Activated CD4-positive, CD25-positive, alpha-beta regulatory T cell treated with anti-CD3 and anti-CD28 coated beads, Interleukin-2, amount 50 U/mL, for 16 hours (primary cell): ENCODE data around the gene DCST2.

Experiments
- DNase-seq: peaks from one replicate; pipeline ENCODE4 v3.0.0-alpha.2; 2020; ENCODE audit warnings: low read depth, low spot score

The DCST2 gene

DNA sequence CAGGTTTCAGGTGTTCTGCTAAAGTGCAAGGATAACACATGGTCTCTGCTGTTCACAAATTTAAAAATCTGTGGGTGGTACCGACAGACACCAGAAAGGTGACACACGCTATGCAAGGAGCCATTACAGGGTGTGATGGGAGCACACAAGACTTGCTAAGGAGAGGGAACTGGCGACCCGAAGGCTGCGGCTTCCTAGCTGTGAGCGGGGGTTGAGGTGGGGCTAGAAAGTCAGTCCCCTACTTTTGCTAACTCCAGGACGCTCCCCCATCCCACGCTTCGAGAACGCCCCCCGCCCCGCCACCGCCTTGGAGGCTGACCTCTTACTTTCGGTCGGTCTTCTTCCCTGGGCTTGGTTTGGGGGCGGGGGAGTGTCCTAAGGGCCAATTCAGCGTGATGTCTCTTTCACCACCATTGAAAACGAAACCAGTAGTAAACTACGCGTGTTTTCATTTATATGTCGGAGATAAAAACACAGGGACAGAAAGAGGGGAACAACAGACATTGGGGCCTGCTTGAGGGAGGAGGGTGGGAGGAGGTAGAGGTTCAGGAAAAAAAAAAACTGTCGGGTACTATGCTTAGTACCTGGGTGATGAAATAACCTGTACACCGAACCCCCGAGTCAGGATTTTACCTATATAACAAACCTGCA, 58.0 kb downstream of the DCST2 start:
- DNase-seq: no peak

DNA sequence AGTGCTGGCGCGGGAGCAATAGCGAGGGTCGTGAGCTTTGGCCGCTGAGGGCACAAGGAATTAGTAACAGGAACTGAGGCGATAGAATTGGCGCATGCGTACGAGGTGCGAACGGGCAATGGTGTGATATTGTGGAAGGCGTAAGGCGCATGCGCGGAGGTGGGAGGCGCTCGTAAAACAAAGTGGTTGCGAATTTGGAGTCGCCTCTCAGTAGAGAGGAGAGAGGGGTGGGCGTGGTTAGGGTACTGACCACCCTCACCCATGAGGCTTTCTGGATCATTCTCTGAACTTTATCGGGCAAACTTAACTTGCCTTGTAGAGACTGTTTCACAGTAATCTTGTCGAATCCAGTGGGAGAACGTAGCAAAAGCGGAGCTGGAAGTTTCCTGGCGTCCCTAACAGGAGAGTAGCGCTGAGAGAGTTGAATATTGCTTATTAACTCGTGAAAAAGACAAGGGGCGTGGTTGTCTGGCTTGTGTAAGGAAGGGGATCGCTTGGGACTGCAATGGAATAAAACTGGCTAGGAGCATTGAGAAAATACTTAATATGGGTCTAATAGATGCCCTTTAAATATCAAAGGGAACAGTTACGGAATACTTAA, 58.7 kb downstream of the DCST2 start:
- peak; percentile 94 for DNase-seq

DNA sequence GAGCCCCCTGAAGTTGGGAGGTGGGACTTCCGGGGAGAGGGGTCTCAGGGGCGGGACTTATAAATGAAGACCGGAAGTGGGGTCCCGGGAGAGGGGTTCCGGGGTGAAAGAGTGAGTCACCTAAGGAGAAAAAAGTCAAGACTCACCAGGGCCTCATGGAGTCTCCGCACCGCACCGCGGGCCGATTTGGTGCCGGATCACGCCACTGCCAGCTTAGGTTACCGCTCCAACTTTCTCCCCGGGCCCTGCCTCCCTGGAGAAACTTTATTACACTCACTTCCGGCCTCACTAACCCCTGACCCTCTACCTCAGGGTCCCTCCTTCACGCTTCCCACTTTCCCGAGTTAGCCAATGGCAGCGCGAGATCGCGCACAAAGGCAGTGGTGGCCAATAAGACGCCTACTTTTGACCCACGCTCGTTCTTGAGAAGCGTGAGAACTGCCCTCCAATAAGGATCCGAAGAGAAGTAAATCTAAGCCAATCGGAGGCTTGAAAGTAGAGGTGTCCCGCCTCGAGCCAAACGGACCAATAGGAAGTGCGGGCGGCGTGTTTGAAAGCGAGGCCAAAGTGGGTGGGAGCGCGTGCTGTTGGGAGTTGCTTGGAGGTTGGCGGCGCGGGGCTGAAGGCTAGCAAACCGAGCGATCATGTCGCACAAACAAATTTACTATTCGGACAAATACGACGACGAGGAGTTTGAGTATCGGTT, 59.3 kb downstream of the DCST2 start, which contains the start of gene CKS1B:
CKS1B (plus strand) TSS at position 580 of the 706 bp plus-strand sequence; CDS start at position 645, 65 bp downstream.
- peak; percentile 96 for DNase-seq

DNA sequence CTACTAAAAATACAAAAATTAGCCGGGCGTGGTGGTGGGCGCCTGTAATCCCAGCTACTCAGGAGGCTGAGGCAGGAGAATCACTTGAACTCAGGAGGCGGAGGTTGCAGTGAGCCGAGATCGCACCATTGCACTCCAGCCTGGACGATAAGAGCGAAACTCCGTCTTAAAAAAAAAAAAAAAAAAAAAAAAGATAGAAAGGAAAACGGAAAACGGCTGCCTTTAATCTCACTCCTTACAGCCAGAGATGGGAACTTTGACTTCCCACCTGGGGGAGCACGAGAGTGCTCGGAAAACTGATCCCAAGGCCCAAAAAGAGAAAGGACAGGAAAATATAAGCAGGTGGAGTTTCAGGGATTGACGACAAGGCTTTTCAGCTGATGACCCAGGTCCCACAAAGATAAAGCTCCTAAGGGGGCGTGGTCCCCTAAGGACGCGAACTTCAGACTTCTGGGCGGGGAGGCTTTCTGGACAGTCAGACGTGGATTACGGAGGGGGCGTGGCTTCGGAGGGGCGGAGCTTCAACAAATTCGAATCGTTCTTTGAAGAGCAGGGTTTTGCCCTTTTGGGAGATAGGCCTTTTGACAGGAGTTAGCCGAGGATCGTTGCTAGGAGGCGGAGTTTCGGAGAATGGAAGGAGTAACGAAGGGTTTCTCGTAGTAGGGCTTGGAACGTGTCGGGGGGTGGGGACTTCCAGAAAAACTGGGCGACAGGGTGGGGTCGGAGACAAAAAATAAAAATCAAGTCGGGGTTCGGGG, 60.1 kb downstream of the DCST2 start:
- DNase-seq: peak; percentile 78

DNA sequence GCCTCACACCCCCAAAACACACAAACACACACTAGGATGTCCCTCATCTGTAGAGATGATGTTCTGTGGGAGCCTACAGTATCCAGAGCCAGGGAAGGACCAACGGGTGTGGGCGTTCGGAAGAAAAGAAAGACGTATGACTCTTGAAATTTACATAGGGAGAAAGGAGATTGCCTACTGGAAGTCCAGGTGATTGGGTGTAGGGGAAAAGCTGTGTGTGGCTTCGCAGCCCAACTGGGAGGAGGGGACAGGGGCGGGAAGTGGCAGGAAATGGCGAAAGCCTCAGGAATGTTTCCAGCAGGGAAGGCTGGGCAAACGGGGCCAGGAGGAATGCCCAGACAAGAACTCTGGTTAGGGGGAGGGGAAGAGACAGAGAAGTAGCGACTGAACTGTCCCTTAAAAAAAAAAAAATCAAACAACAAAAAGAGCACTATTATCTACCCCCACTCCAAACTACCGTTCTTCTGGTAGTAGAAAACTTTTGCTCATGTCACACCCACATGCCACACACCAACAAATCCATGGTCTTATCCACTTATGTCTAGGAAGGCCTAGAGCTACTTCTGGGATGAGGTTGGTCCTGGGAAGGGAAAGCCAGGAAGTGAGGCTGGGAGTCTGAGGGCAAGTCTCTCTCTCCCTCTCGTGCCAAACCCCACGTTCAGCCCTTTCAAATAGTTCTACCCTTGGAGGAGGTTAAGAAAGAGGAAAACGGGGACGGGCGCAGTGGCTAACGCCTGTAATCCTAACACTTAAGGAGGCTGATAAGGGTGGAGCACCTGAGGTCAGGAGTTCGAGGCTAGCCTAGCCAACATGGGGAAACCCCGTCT, 60.9 kb downstream of the DCST2 start:
- DNase-seq: no peak

DNA sequence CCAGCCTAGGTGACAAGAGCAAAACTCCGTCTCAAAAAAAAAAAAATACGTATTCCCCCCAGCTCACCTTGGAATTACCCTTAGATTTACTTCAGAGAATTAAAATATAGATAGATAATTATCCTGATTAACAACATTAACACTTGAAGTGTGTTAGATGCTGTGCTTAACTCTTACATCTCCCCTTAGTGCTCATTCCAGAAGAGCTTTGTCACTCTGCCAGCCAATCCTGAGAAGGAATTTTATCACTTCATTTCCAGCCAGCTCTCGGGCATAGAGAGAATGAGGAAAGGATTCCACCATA, 61.4 kb downstream of the DCST2 start:
- no peak for DNase-seq

DNA sequence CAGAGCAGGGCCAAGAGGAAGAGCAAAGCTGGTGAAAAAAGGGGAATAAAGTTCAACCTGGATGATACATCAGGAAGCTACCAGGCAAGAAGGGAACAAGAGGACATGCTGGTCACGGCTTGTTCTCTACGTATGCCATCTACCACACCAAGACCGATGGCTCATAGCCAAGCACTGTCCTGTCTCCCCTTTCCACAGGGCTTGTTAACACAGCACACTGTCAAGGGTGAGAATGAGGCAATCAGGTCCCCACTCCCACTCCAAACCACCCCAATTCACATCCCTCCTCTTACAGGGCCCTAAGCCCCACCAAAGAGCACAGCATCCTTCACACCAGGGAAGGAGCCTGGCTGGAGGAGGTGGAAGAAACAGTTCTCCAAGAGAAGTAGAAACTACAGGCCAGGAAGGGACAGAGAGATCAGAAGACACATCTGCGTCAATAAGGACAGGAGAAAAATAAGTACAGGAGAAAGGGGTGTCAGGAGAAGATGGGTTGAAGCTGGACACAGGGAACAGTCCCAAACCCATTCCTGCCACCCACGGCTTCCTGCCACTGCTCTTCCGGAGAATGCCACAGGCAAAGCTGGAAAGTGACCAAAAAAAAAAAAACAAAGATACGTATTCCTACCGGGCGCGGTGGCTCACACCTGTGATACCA, 62.1 kb downstream of the DCST2 start:
- no peak for DNase-seq

DNA sequence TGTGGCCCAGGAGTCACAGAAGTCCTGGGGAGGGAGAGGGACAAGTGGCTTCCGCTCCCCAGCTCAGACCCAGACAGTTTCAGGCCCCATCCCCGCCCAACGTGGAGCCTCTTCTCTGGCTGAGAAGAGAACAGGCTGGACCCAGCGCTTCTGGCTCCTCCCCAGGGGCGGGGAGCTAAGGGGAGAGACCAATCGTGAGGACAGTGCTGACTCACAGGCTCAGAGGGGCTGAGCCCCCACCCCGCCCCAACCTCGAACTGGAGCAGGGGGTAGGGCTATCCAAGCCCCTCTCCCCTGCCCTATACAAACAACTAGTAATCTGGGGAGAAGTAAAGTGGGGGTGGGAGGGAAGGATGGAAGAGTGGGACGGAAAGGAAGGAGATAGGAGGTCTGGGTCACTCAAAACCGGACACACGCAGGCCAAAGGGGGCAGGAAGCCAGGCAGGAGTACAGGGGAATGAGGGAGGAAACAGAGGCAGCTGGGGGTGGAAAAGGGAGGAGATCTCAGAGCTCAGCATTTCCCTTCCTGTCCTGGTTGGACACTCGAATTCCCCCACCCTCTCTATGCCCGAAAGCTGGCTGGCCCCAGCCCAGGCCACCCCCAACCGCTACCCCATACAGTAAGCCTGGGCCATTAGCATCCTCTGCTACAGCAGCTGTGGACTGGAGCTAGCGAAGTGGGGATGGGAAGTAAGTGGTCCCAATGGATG, 62.8 kb downstream of the DCST2 start, which contains the start of gene SHC1:
SHC1 (minus strand) TSS at position 117 of the 710 bp plus-strand sequence. CDS start 221 bp downstream, outside the sequence.
- no peak for DNase-seq

DNA sequence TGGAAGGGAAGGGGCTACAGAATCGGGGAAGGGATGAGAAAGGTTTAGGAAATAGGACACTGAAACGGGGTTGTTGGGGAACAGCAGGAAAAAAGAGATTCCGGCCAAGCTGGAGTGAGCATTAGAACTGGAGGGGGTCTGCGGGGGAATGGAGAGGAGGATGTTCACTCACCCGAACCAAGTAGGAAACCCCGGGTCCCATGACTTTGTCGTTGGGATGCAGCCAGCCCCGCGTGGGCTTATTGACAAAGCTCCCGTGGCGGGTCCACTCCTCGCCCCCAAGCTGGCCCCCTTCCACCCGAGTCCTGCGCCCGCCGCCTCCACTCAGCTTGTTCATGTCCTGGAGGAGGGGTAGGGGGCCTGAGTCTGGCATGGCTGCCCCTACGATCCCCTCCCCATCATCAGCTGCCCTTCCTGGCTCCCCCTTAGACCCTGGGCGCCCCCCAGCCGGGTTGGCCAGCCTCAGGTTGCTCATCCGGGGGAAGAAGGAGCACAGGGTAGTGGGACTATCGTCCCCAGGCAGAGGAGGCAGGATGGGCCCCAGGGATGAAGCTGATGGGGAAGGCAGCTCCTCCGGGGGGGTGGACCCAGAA, 63.6 kb downstream of the DCST2 start:
- no peak for DNase-seq

DNA sequence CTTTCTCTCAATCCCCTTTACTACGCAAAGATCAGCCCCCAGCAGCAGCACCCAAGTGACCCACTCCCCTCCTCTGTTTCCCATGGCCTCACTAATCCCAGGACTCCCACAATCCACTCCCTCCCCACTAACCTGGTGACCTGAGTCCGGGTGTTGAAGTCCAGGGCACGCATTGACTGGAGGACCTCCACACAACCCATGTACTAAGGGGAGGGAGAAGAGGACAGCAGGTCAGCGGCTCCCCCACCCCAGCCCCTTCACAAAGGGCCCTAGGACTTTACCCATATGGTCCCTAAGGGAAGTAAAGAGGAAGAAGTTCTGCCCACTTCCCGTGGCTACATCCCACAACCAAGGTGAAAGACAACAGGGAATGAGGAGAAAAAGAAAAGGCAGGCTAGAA, 64.3 kb downstream of the DCST2 start:
- DNase-seq: no peak

DNA sequence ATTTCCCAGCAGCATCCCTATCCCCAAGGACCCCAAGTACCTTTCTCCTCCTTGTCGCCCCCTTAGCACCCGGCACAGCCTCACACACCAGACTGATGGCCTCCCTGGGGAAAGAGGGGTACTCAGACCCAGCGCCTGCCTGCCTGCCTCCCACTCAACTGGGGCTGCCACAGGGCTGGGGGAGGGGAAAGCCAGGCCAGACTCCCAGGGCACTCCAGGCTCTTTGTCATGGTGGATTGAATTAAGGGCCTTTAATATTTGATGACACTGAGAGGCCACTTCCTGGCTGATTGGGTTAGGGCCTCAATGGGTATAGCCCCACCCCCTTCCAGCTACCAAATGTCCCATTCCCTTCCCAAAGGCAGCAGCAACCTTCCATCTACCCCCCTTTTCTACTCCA, 64.8 kb downstream of the DCST2 start:
- no peak for DNase-seq
